ENCODE measurements around the gene KIF5C. TPM values are rescaled to one million over a fixed set of nuclear protein-coding genes. Genes with fewer than 3 reads are reported as not detected.

The KIF5C gene
- total RNA-seq, 1 donor from 2014 or later: 13.3 TPM

GRCh38 chr2:148903294-148903693 is 28.3 kb downstream of the KIF5C start:
- no peaks in the 10 kb centered on the region for H3K27me3 ChIP-seq

GRCh38 chr2:148903979-148904378 is 29.0 kb downstream of the KIF5C start:
- Histone ChIP-seq H3K4me1 (no peaks in the 10 kb centered on the region), H3K27ac (no peak overlapping the region), H3K27me3 (no peaks in the 10 kb centered on the region), H3K36me3 (no peaks in the 10 kb centered on the region), H3K9me3 (no peaks in the 10 kb centered on the region), H3K4me3 (no peak overlapping the region)
- no peak for DNase-seq (ENCODE audit: extremely low spot score in 2 of 2)
- intact Hi-C loops (cut with DNase I): no loop called here
- no peak for TF ChIP-seq POLR2AphosphoS5 (IDR thresholded peaks at IDR 0.05; ENCODE audit: insufficient read depth in 1 of 2, low read depth in 1 of 2)
- TF ChIP-seq CTCF (IDR thresholded peaks at IDR 0.05): no peak
- no peak for TF ChIP-seq POLR2A (IDR thresholded peaks at IDR 0.05)

More at GRCh38 chr2:148903294-148903693, 28.3 kb downstream of the KIF5C start:
- DNase-seq (ENCODE audit: extremely low spot score in 2 of 2): no peak
- intact Hi-C loops (cut with DNase I): no loop called here
- no peaks in the 10 kb centered on the region for H3K9me3 ChIP-seq
- H3K36me3 ChIP-seq: no peaks in the 10 kb centered on the region
- H3K4me1 ChIP-seq: no peaks in the 10 kb centered on the region
- TF ChIP-seq CTCF (IDR thresholded peaks at IDR 0.05): no peak
- TF ChIP-seq POLR2AphosphoS5 (IDR thresholded peaks at IDR 0.05; ENCODE audit: insufficient read depth in 1 of 2, low read depth in 1 of 2): no peak
- no peak for TF ChIP-seq POLR2A (IDR thresholded peaks at IDR 0.05)
- H3K27ac ChIP-seq: no peak overlapping the region
- H3K4me3 ChIP-seq: no peak overlapping the region

GRCh38 chr2:148906124-148906523 is 31.1 kb downstream of the KIF5C start:
- Histone ChIP-seq H3K4me3 (no peak overlapping the region), H3K4me1 (no peaks in the 10 kb centered on the region), H3K27ac (no peak overlapping the region), H3K27me3 (no peaks in the 10 kb centered on the region), H3K9me3 (no peaks in the 10 kb centered on the region), H3K36me3 (no peaks in the 10 kb centered on the region)
- TF ChIP-seq CTCF (IDR thresholded peaks at IDR 0.05) (no peak), POLR2A (IDR thresholded peaks at IDR 0.05) (no peak)
- no peak for DNase-seq (ENCODE audit: extremely low spot score in 2 of 2)
- intact Hi-C loops (cut with DNase I): no loop called here

GRCh38 chr2:148907085-148907785 is 32.2 kb downstream of the KIF5C start:
- H3K9me3 ChIP-seq: no peaks in the 10 kb centered on the region
- no peak overlapping the region for H3K4me3 ChIP-seq
- H3K27ac ChIP-seq: no peak overlapping the region
- intact Hi-C loops (cut with DNase I): no loop called here
- no peak for DNase-seq (ENCODE audit: extremely low spot score in 2 of 2)
- TF ChIP-seq POLR2A (IDR thresholded peaks at IDR 0.05) (no peak), CTCF (IDR thresholded peaks at IDR 0.05) (no peak), POLR2AphosphoS5 (IDR thresholded peaks at IDR 0.05; ENCODE audit: insufficient read depth in 1 of 2, low read depth in 1 of 2) (no peak)
- no peaks in the 10 kb centered on the region for H3K4me1 ChIP-seq
- no peaks in the 10 kb centered on the region for H3K36me3 ChIP-seq
- no peaks in the 10 kb centered on the region for H3K27me3 ChIP-seq

- Histone ChIP-seq H3K27me3 (no peaks in the 10 kb centered on the region), H3K4me1 (no peaks in the 10 kb centered on the region), H3K27ac (no peak overlapping the region), H3K36me3 (no peaks in the 10 kb centered on the region), H3K9me3 (no peaks in the 10 kb centered on the region), H3K4me3 (no peak overlapping the region)
- DNase-seq (ENCODE audit: extremely low spot score in 2 of 2): no peak
- TF ChIP-seq POLR2AphosphoS5 (IDR thresholded peaks at IDR 0.05; ENCODE audit: insufficient read depth in 1 of 2, low read depth in 1 of 2): no peak
- TF ChIP-seq POLR2A (IDR thresholded peaks at IDR 0.05): no peak
- TF ChIP-seq CTCF (IDR thresholded peaks at IDR 0.05): no peak
- intact Hi-C loops (cut with DNase I): no loop called here
These were observed 34.1 kb downstream of the KIF5C start for GRCh38 chr2:148909114-148909513.
